GM21825 (cell line): ENCODE results near the gene GATAD2A.
"Not testable (repeated sequence)": the region's sequence is repeated elsewhere in the genome, so short reads cannot be mapped to it uniquely, and the experiment has no call there.

ENCODE experiments used
- ATAC-seq: cut with Tn5 transposase; IDR thresholded peaks from one replicate; pipeline ENCODE4 v1.9.1; 2021; ENCODE audit warnings: mild to moderate bottlenecking, moderate library complexity; ENCODE audit not compliant: unreplicated experiment

The GATAD2A gene

GRCh38 chr19:19404879-19405860 lies at the start of gene GATAD2A:
Gene GATAD2A (plus strand): TSS chr19:19405675. CDS start chr19:19465346, 59,671 bp downstream.
- peak; percentile 65 for ATAC-seq

- no peak for ATAC-seq
These were observed 49.0 kb upstream of the GATAD2A start for GRCh38 chr19:19356500-19356899.

- ATAC-seq: no peak
These were observed 48.4 kb upstream of the GATAD2A start for GRCh38 chr19:19356901-19357566.

GRCh38 chr19:19361075-19361594 lies 44.3 kb upstream of the GATAD2A start:
- peak; percentile 54 for ATAC-seq

- no peak for ATAC-seq
These were observed 43.4 kb upstream of the GATAD2A start for GRCh38 chr19:19362075-19362474.

- ATAC-seq: no peak
These were observed 38.8 kb upstream of the GATAD2A start for GRCh38 chr19:19366434-19367396.

GRCh38 chr19:19368087-19368486 lies 37.4 kb upstream of the GATAD2A start:
- ATAC-seq: no peak

GRCh38 chr19:19371059-19371458 lies 34.4 kb upstream of the GATAD2A start:
- no peak for ATAC-seq

- ATAC-seq: peak; percentile 91
These were observed 32.6 kb upstream of the GATAD2A start for GRCh38 chr19:19372656-19373416.

GRCh38 chr19:19379527-19379926 lies 25.9 kb upstream of the GATAD2A start:
- ATAC-seq: no peak

- not testable (repeated sequence) for ATAC-seq
These were observed 25.2 kb upstream of the GATAD2A start for GRCh38 chr19:19380316-19380715.

- no peak for ATAC-seq
These were observed 24.2 kb upstream of the GATAD2A start for GRCh38 chr19:19381007-19381926.

GRCh38 chr19:19382118-19382517 lies 23.4 kb upstream of the GATAD2A start:
- no peak for ATAC-seq

- ATAC-seq: no peak
These were observed 21.0 kb upstream of the GATAD2A start for GRCh38 chr19:19384486-19384885.

GRCh38 chr19:19385131-19385895 lies 20.2 kb upstream of the GATAD2A start:
- peak; percentile 90 for ATAC-seq

GRCh38 chr19:19385896-19386869 lies 19.3 kb upstream of the GATAD2A start:
- no peak for ATAC-seq

GRCh38 chr19:19387108-19387507 lies 18.4 kb upstream of the GATAD2A start:
- no peak for ATAC-seq
